Camera-type eye (tissue), 1 donor: ENCODE measurements around the gene SYT11. TPM values are rescaled to one million over a fixed set of nuclear protein-coding genes. Genes with fewer than 3 reads are reported as not detected.

Experiments
- total RNA-seq: library from RNA; depleted of rRNA; stranded (reverse); fragments of >200 nt; gene quantifications from one replicate; pipeline ENCODE4 v1.2.3, GENCODE V29; 2014

Gene SYT11, protein sequence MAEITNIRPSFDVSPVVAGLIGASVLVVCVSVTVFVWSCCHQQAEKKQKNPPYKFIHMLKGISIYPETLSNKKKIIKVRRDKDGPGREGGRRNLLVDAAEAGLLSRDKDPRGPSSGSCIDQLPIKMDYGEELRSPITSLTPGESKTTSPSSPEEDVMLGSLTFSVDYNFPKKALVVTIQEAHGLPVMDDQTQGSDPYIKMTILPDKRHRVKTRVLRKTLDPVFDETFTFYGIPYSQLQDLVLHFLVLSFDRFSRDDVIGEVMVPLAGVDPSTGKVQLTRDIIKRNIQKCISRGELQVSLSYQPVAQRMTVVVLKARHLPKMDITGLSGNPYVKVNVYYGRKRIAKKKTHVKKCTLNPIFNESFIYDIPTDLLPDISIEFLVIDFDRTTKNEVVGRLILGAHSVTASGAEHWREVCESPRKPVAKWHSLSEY
- total RNA-seq: 134 TPM

DNA sequence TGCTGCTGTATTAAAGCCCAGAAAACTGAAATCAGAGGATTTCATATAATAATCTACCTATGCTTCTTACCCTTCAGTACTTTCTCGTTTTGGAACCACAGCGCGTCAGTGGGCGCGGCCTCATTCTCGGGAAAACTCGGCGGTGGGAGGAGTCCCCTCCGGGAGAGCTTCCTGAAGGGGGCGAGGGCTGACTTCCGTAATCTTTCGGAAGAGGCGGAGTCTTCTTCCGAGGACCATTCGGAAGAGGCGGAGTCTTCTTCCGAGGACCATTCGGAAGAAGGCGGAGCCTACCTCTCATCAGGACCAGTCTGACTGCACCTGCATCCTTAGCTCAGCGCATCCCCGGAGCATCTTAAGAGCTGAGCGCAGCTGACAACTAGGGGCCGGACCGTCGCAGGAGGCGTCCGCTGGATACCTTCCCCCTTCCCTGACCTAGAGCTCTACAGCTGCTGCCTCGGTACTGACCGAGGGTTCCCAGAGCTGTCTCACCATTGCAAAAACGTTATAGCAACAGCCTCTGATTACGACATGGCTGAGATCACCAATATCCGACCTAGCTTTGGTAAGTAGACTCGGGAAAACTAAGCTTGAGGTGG is at the start of gene SYT11:
SYT11 (plus strand) TSS at position 334 of the 596 bp plus-strand sequence; CDS start at position 529, 195 bp downstream.

DNA sequence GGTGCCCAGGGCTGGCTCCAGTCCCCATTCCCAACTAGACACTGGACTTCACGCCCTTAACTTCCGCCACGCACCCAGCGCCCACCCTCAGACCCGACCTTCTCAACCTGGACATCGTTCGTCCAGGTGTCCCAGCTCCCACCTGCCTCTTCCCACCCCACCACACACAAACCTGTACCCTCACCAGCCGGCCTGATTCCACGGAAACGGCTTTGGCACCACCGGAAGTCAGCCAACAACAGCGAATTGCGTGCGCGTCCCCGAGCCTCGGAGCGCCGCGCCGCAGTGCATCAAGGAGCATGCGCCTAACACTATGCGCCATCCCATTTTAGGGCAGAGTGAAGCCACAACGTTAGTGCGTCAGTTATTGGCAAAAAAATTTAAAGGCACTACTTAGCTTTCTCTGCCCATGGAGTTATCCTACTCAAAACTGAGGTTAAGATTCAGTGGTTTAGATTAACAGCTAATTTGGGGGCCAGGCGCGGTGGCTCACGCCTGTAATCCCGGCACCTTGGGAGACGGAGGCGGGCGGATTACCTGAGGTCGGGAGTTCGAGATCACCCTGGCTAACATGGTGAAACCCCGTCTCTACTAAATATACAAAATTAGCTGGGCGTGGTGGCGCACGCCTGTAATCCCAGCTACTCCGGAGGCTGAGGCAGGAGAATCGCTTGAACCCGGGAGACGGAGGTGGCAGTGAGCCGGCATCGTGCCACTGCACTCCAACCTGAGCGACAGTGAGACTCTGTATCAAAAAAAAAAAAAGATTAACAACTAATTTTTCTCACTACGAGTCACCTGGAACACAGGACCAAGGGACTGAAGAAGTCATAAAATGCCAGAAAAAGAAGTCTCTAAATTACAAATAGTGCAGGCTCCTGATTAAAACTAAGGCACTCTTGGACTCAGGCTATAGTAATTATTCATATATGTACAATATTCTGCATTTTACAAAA is 2.1 kb upstream of the SYT11 start, which contains the start of gene GON4L:
GON4L (minus strand) TSS at position 240 of the 956 bp plus-strand sequence. CDS start 3,434 bp downstream, outside the sequence.

DNA sequence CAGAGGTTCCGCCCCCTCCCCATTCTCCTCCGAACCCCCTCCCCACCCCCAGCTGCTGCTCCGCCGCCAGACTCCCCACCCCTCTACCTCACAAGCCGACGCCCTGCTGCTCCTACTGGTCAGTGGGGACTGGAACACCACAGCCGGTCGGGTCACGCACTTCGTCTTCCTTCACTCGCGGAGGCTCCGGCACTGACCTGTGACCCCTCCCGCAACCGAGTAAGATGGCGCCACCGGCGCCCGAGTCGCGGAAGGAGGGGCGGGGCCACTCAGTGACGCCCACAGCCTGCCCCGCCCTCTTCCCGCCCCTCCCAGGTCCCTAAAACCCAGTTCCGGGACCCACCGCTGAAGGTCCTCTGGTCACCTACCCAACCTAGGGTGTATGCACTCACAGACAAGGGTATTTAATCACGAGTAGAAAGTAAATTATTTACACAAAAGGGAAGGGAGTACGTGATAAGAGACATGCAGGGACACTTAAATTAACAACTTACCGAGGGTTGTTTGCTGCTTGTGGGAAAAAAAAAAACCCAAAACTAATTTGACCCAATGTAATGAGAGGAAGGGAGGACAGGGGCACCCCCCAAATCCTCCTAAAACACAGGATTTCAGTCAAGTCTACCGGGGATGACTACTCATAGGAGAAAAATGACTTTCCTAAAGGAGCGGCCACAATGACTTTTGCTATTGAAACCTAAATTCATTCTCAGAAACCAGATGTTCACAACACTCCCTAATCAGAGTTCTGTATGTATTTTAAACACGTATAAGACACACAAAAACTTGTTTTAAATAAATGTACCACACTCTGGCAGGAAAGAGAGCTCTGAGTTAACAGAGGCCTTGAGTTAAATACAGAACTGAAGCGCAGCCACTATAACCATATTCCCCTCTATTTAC is 52.0 kb downstream of the SYT11 start, which contains the start of gene RIT1:
RIT1 (minus strand) TSS at position 194 of the 900 bp plus-strand sequence. CDS start 588 bp downstream, outside the sequence.

GRCh38 chr1:155934097-155934935 is 74.9 kb downstream of the SYT11 start, which contains the start of gene KHDC4:
TSS of gene KHDC4 (minus strand) at chr1:155934413. CDS start at chr1:155934373, 40 bp downstream.

Other genes starting within 250 kb of the SYT11 start
- gene MSTO1, start 249.3 kb upstream of the SYT11 start, total RNA-seq: 50.4 TPM
- 164 TPM for gene YY1AP1, start 170.8 kb upstream of the SYT11 start, total RNA-seq
- 50.1 TPM for gene DAP3, start 170.5 kb upstream of the SYT11 start, total RNA-seq
- 66.4 TPM for gene GON4L, start 2.4 kb upstream of the SYT11 start, total RNA-seq
- gene RIT1, start 51.8 kb downstream of the SYT11 start, total RNA-seq: 54.2 TPM
- 71.8 TPM for gene KHDC4, start 74.8 kb downstream of the SYT11 start, total RNA-seq
- gene RXFP4, start 82.1 kb downstream of the SYT11 start, total RNA-seq: not detected
- gene ARHGEF2, start 119.0 kb downstream of the SYT11 start, total RNA-seq: 97.5 TPM
- 312 TPM for gene SSR2, start 161.4 kb downstream of the SYT11 start, total RNA-seq
- 24.2 TPM for gene UBQLN4, start 194.2 kb downstream of the SYT11 start, total RNA-seq
- gene LAMTOR2, start 195.2 kb downstream of the SYT11 start, total RNA-seq: 30.1 TPM
- 3.6 TPM for gene RAB25, start 201.6 kb downstream of the SYT11 start, total RNA-seq
- gene MEX3A, start 222.9 kb downstream of the SYT11 start, total RNA-seq: 37.0 TPM